SH-SY5Y (cell line): ENCODE results near the gene FBLN5.

Experiments used
- GATA2 ChIP-seq: IDR thresholded peaks from 2 replicates; pipeline ENCODE4 v1.6.1; 2011; ENCODE audit warnings: mild to moderate bottlenecking, low read depth, low read length
- GATA3 ChIP-seq: IDR thresholded peaks from 2 replicates; pipeline ENCODE4 v1.6.1; 2011; ENCODE audit warnings: low read depth, mild to moderate bottlenecking, low read length, moderate library complexity

DNA sequence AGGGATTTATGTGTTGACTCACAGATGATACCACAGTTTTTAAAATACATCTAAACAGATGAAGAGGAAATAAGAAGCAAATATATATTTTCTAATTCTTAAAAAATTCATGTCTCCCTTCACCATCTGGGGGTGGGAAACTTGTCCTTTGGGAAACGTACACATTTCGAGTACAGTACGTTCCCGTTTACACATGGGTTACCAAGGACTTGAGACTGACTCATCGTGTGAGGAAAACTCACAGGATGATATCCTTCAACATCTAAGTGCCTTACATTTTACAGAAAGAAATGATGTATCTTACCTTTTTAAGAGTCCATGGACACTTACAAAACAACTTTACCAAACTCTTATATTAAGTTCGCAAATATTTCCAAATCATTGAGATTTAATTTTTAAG, 16.0 kb upstream of the FBLN5 start:
- no peak for TF ChIP-seq GATA2
- no peak for TF ChIP-seq GATA3
